IgD-negative memory B cell (primary cell): ENCODE measurements around the gene DYRK2. TPM values are rescaled to one million over a fixed set of nuclear protein-coding genes. Genes with fewer than 3 reads are reported as not detected.

ENCODE experiments used
- H3K27ac Mint-ChIP-seq, 3 donors: one replicate each; pipeline ENCODE4 v1.8.0; 2020 to 2022; ENCODE audit warnings: mild to moderate bottlenecking in 3 of 3, mixed read lengths in 3 of 3, moderate library complexity in 1 of 3
- H3K27me3 Mint-ChIP-seq: one replicate; pipeline ENCODE4 v1.8.0; 2021; ENCODE audit warnings: mixed read lengths
- H3K36me3 Mint-ChIP-seq: one replicate; pipeline ENCODE4 v1.8.0; 2020; ENCODE audit warnings: mild to moderate bottlenecking, mixed read lengths
- H3K4me1 Mint-ChIP-seq, 3 donors: one replicate each; pipeline ENCODE4 v1.8.0; 2020 to 2022; ENCODE audit warnings: mixed read lengths in 3 of 3, mild to moderate bottlenecking in 1 of 3
- H3K4me3 Mint-ChIP-seq, 4 donors: one replicate each; pipeline ENCODE4 v1.8.0; 2020 to 2022; ENCODE audit warnings: mild to moderate bottlenecking in 4 of 4, mixed read lengths in 4 of 4, moderate library complexity in 3 of 4
- H3K9me3 Mint-ChIP-seq, 3 donors: one replicate each; pipeline ENCODE4 v1.8.0; 2020 to 2021; ENCODE audit warnings: mixed read lengths in 3 of 3, mild to moderate bottlenecking in 1 of 3
- polyA plus RNA-seq: library from polyadenylated mRNA; unstranded; fragments of 300-500 nt; fragmentation: Illumina TruSeq; gene quantifications from one replicate; pipeline ENCODE4 v1.2.3, GENCODE V29; 2021

DYRK2 gene
- polyA plus RNA-seq, 1 donor from 2014 or later: 58.4 TPM

GRCh38 chr12:67651132-67651695, 2.7 kb downstream of the DYRK2 start:
- no peaks in the 10 kb centered on the region for H3K27me3 Mint-ChIP-seq
- no peaks in the 10 kb centered on the region for H3K36me3 Mint-ChIP-seq
- H3K9me3 Mint-ChIP-seq: no peaks in the 10 kb centered on the region
- peak overlapping the region; percentile 88 to 95 (median 89) for H3K27ac Mint-ChIP-seq
- peaks cover 28 to 55% (median 40%) of the 10 kb centered on the region in 3 donors for H3K4me1 Mint-ChIP-seq
- peak overlapping the region; percentile 93 to 96 (median 96) for H3K4me3 Mint-ChIP-seq

- no peaks in the 10 kb centered on the region for H3K9me3 Mint-ChIP-seq
- H3K27ac Mint-ChIP-seq: peak overlapping the region in 1 of 3 donors; percentile 33
- peaks cover 27 to 52% (median 39%) of the 10 kb centered on the region in 3 donors for H3K4me1 Mint-ChIP-seq
- H3K4me3 Mint-ChIP-seq: no peak overlapping the region
- H3K36me3 Mint-ChIP-seq: peaks cover 2% of the 10 kb centered on the region
- no peaks in the 10 kb centered on the region for H3K27me3 Mint-ChIP-seq
These were observed 7.3 kb downstream of the DYRK2 start for GRCh38 chr12:67655829-67656228.

GRCh38 chr12:67656251-67656650, 7.7 kb downstream of the DYRK2 start:
- H3K36me3 Mint-ChIP-seq: peaks cover 2% of the 10 kb centered on the region
- H3K27ac Mint-ChIP-seq: no peak overlapping the region
- no peaks in the 10 kb centered on the region for H3K9me3 Mint-ChIP-seq
- H3K4me3 Mint-ChIP-seq: no peak overlapping the region
- no peaks in the 10 kb centered on the region for H3K27me3 Mint-ChIP-seq
- H3K4me1 Mint-ChIP-seq: peaks cover 23 to 49% (median 35%) of the 10 kb centered on the region in 3 donors

- peaks cover 15 to 55% (median 38%) of the 10 kb centered on the region in 3 donors for H3K4me1 Mint-ChIP-seq
- peaks cover 2% of the 10 kb centered on the region for H3K36me3 Mint-ChIP-seq
- H3K27me3 Mint-ChIP-seq: no peaks in the 10 kb centered on the region
- H3K9me3 Mint-ChIP-seq: no peaks in the 10 kb centered on the region
- no peak overlapping the region for H3K4me3 Mint-ChIP-seq
- H3K27ac Mint-ChIP-seq: no peak overlapping the region
These were observed 9.9 kb downstream of the DYRK2 start for GRCh38 chr12:67658486-67658885.

GRCh38 chr12:67659292-67659691, 10.7 kb downstream of the DYRK2 start:
- Mint-ChIP-seq H3K4me1 (peaks cover 10 to 54% (median 35%) of the 10 kb centered on the region in 3 donors), H3K27ac (no peak overlapping the region), H3K9me3 (no peaks in the 10 kb centered on the region), H3K36me3 (peaks cover 2% of the 10 kb centered on the region), H3K27me3 (no peaks in the 10 kb centered on the region), H3K4me3 (peak overlapping the region in 1 of 4 donors; percentile 15)

GRCh38 chr12:67661311-67662021, 12.9 kb downstream of the DYRK2 start:
- H3K27ac Mint-ChIP-seq: peak overlapping the region in 1 of 3 donors; percentile 20
- H3K36me3 Mint-ChIP-seq: peaks cover 6% of the 10 kb centered on the region
- peaks cover 4 to 45% (median 40%) of the 10 kb centered on the region in 3 donors for H3K4me1 Mint-ChIP-seq
- H3K27me3 Mint-ChIP-seq: no peaks in the 10 kb centered on the region
- no peak overlapping the region for H3K4me3 Mint-ChIP-seq
- H3K9me3 Mint-ChIP-seq: no peaks in the 10 kb centered on the region

- H3K4me3 Mint-ChIP-seq: no peak overlapping the region
- H3K27ac Mint-ChIP-seq: no peak overlapping the region
- no peaks in the 10 kb centered on the region for H3K27me3 Mint-ChIP-seq
- peaks cover 4 to 44% (median 35%) of the 10 kb centered on the region in 3 donors for H3K4me1 Mint-ChIP-seq
- H3K9me3 Mint-ChIP-seq: no peaks in the 10 kb centered on the region
- H3K36me3 Mint-ChIP-seq: peaks cover 9% of the 10 kb centered on the region
These were observed 14.5 kb downstream of the DYRK2 start for GRCh38 chr12:67662910-67663538.

- Mint-ChIP-seq H3K27ac (peak overlapping the region in 1 of 3 donors; percentile 32), H3K4me1 (peaks cover 4 to 42% (median 34%) of the 10 kb centered on the region in 3 donors), H3K27me3 (no peaks in the 10 kb centered on the region), H3K36me3 (peaks cover 9% of the 10 kb centered on the region), H3K4me3 (peak overlapping the region in 1 of 4 donors; percentile 71), H3K9me3 (no peaks in the 10 kb centered on the region)
These were observed 15.6 kb downstream of the DYRK2 start for GRCh38 chr12:67664171-67664570.

GRCh38 chr12:67665679-67666078, 17.1 kb downstream of the DYRK2 start:
- Mint-ChIP-seq H3K27ac (no peak overlapping the region), H3K4me1 (peaks cover 7 to 37% (median 25%) of the 10 kb centered on the region in 3 donors), H3K27me3 (no peaks in the 10 kb centered on the region), H3K36me3 (peaks cover 11% of the 10 kb centered on the region), H3K9me3 (no peaks in the 10 kb centered on the region), H3K4me3 (no peak overlapping the region)

- no peaks in the 10 kb centered on the region for H3K27me3 Mint-ChIP-seq
- no peak overlapping the region for H3K4me3 Mint-ChIP-seq
- H3K36me3 Mint-ChIP-seq: peaks cover 13% of the 10 kb centered on the region
- peaks cover 7 to 32% (median 25%) of the 10 kb centered on the region in 3 donors for H3K4me1 Mint-ChIP-seq
- no peaks in the 10 kb centered on the region for H3K9me3 Mint-ChIP-seq
- no peak overlapping the region for H3K27ac Mint-ChIP-seq
These were observed 18.1 kb downstream of the DYRK2 start for GRCh38 chr12:67666605-67667004.

- no peaks in the 10 kb centered on the region for H3K27me3 Mint-ChIP-seq
- peaks cover 16% of the 10 kb centered on the region for H3K36me3 Mint-ChIP-seq
- no peak overlapping the region for H3K27ac Mint-ChIP-seq
- H3K9me3 Mint-ChIP-seq: peaks cover 0 to 5% (median 4%) of the 10 kb centered on the region in 3 donors
- peak overlapping the region in 1 of 4 donors; percentile 63 for H3K4me3 Mint-ChIP-seq
- H3K4me1 Mint-ChIP-seq: peaks cover 7 to 27% (median 20%) of the 10 kb centered on the region in 3 donors
These were observed 18.9 kb downstream of the DYRK2 start for GRCh38 chr12:67667276-67668073.

GRCh38 chr12:67669217-67669933, 20.8 kb downstream of the DYRK2 start:
- H3K27me3 Mint-ChIP-seq: no peaks in the 10 kb centered on the region
- peaks cover 9 to 19% (median 11%) of the 10 kb centered on the region in 3 donors for H3K9me3 Mint-ChIP-seq
- no peak overlapping the region for H3K4me3 Mint-ChIP-seq
- H3K36me3 Mint-ChIP-seq: peaks cover 27% of the 10 kb centered on the region
- H3K27ac Mint-ChIP-seq: peak overlapping the region in 1 of 3 donors; percentile 18
- H3K4me1 Mint-ChIP-seq: peaks cover 7 to 10% (median 8%) of the 10 kb centered on the region in 3 donors

- Mint-ChIP-seq H3K9me3 (peaks cover 9 to 21% (median 12%) of the 10 kb centered on the region in 3 donors), H3K36me3 (peaks cover 28% of the 10 kb centered on the region), H3K27me3 (no peaks in the 10 kb centered on the region), H3K27ac (peak overlapping the region in 1 of 3 donors; percentile 24), H3K4me1 (peaks cover 6 to 8% (median 7%) of the 10 kb centered on the region in 3 donors), H3K4me3 (no peak overlapping the region)
These were observed 21.5 kb downstream of the DYRK2 start for GRCh38 chr12:67669934-67670631.
